H1 (cell line): Measurements from ENCODE around the gene ASPN. TPM values are rescaled to one million over a fixed set of nuclear protein-coding genes. Genes with fewer than 3 reads are reported as not detected.

Source experiments
- CTBP2 ChIP-seq: IDR thresholded peaks from 2 replicates; pipeline ENCODE4 v1.7.0; 2011; ENCODE audit warnings: borderline replicate concordance, mild to moderate bottlenecking, moderate library complexity, mixed read lengths, low read length; ENCODE audit not compliant: insufficient read depth, insufficient read length
- RAD21 ChIP-seq, 2 experiments: IDR thresholded peaks in 1 of 2; conservative IDR thresholded peaks in 1 of 2; 2 replicates each; pipeline ENCODE4 v1.6.1; 2011; ENCODE audit warnings: low read depth in 2 of 2, low read length in 2 of 2, improper control_type of control experiment in 1 of 2, inconsistent platforms in 1 of 2, mild to moderate bottlenecking in 1 of 2, moderate library complexity in 1 of 2
- RNF2 ChIP-seq: fragments of 200-900, 300-1000 bp; sonication (generic); IDR thresholded peaks from 2 replicates; pipeline ENCODE4 v1.7.1; 2016; ENCODE audit warnings: borderline replicate concordance, low read depth, mild to moderate bottlenecking, antibody characterized with exemption, low read length; ENCODE audit not compliant: poor library complexity, severe bottlenecking; ENCODE audit errors: missing control alignments
- SIX5 ChIP-seq: IDR thresholded peaks from 2 replicates; pipeline ENCODE4 v1.6.1; 2011; ENCODE audit warnings: mild to moderate bottlenecking, low read depth, low read length
- TBP ChIP-seq: IDR thresholded peaks from 2 replicates; pipeline ENCODE4 v1.6.1; 2011; ENCODE audit warnings: low read depth, low read length, improper control_type of control experiment
- USF2 ChIP-seq: IDR thresholded peaks from 2 replicates; pipeline ENCODE4 v1.6.1; 2011; ENCODE audit warnings: low read length, improper control_type of control experiment
- polyA plus RNA-seq, 7 experiments: library from polyadenylated mRNA; depleted of rRNA in 3 of 7; stranded (reverse) in 5 of 7; unstranded in 2 of 7; fragments of >200 nt in 5 of 7; fragments of 200-250 nt in 2 of 7; gene quantifications; 1 replicate in 5 of 7; 2 replicates in 1 of 7; 4 replicates in 1 of 7; pipeline versions ENCODE4 v1.2.1 to v1.2.3, GENCODE V29; 2011 to 2013; ENCODE audit warnings: missing spikeins in 2 of 7, mixed read lengths in 2 of 7
- total RNA-seq: library from RNA; stranded (reverse); fragmentation: NEBNext Ultra II Directional; extraction: Animal tissue kit (Norgen Biotek cat#: 25700); gene quantifications from 2 replicates; pipeline ENCODE4 v1.2.1, GENCODE V29; 2021

ASPN gene
- total and polyA plus RNA-seq, 2 of the 8 experiments (the other 6 are each of a cell fraction or from before 2014, with no cell fraction given) = not detected

GRCh38 chr9:92506184-92506857, 24.0 kb upstream of the ASPN start (continued):
- TF ChIP-seq USF2 = no peak
- no peak for TF ChIP-seq RNF2
- no peak for TF ChIP-seq SIX5
- TF ChIP-seq CTBP2 = no peak
- no peak for TF ChIP-seq TBP
- TF ChIP-seq RAD21 (IDR thresholded peaks at IDR 0.05 in 1 of 2, conservative IDR thresholded peaks at IDR 0.05 in 1 of 2; ENCODE audit: low read depth in 2 of 2, low read length in 2 of 2) = no peak
